GM12878 (cell line): ENCODE measurements around the gene ELMOD3. TPM values are rescaled to one million over a fixed set of nuclear protein-coding genes. Genes with fewer than 3 reads are reported as not detected.

Source experiments
- ATAC-seq: fragments of 200-7000 bp; cut with Tn5 transposase; 3 replicates; pipeline ENCODE4 v1.9.1; 2020; ENCODE audit warnings: mild to moderate bottlenecking, moderate library complexity
- BruUV-seq: library from RNA; stranded (reverse); fragments of 400-500 nt; replicated peaks from 2 replicates; lab custom pipeline; 2021; lab: Mats Ljungman, UMichigan
- CTCF ChIA-PET: fragments of 300-600 bp; sonication (Branson Sonifier 250); formaldehyde crosslinking; extraction: SDS; loops from one replicate; lab custom pipeline; 2021; ENCODE audit warnings: inconsistent platforms; lab: Yijun Ruan, JAX
- POLR2A ChIA-PET: fragments of 350-600 bp; formaldehyde crosslinking; extraction: SDS; loops from one replicate; lab custom pipeline; 2021; ENCODE audit warnings: inconsistent platforms; lab: Charles Lee
- RAD21 ChIA-PET: fragments of 300-600 bp; sonication (Branson Sonifier 250); formaldehyde crosslinking; loops from one replicate; lab custom pipeline; 2023; ENCODE audit warnings: antibody characterized with exemption; ENCODE audit not compliant: unreplicated experiment; lab: Charles Lee
- SMC1A ChIA-PET: fragments of 300-600 bp; sonication (Branson Sonifier 250); formaldehyde crosslinking; loops from one replicate; lab custom pipeline; 2023; ENCODE audit not compliant: unreplicated experiment, uncharacterized antibody; lab: Charles Lee
- DNase-seq: peaks from one replicate; pipeline ENCODE4 v3.0.0-alpha.2; 2011; ENCODE audit warnings: low read depth, low spot score
- FAIRE-seq: peaks from 3 replicates; lab custom pipeline; 2011; peaks lifted over from hg19 to GRCh38; lab: Jason Lieb, UNC
- H2AFZ ChIP-seq: 2 replicates; pipeline ENCODE4 v1.6.0; 2011; ENCODE audit warnings: low read depth, low read length, control low read depth; ENCODE audit not compliant: control insufficient read depth
- H3K27ac ChIP-seq: 2 replicates; pipeline ENCODE4 v1.5.1; 2011; ENCODE audit warnings: control low read depth; ENCODE audit not compliant: control insufficient read depth, insufficient read depth
- H3K27me3 ChIP-seq, 2 experiments: replicated peaks in 1 of 2; 2 replicates each; pipeline versions ENCODE4 v1.6.0 to v1.6.1; 2011; ENCODE audit warnings: low read length in 1 of 2; ENCODE audit not compliant: control insufficient read depth in 2 of 2, insufficient read depth in 2 of 2
- H3K36me3 ChIP-seq, 2 experiments: 2 replicates each; pipeline ENCODE4 v1.5.1; 2011; ENCODE audit warnings: low read length in 1 of 2; ENCODE audit not compliant: control insufficient read depth in 2 of 2, insufficient read depth in 2 of 2
- H3K4me1 ChIP-seq: 2 replicates; pipeline ENCODE4 v1.6.1; 2011; ENCODE audit warnings: mild to moderate bottlenecking, low read length, moderate library complexity, mixed read lengths; ENCODE audit not compliant: control insufficient read depth, insufficient read depth
- H3K4me2 ChIP-seq: 2 replicates; pipeline ENCODE4 v1.6.0; 2011; ENCODE audit warnings: control low read depth; ENCODE audit not compliant: control insufficient read depth, insufficient read depth
- H3K4me3 ChIP-seq: fragments of 200-600 bp; sonication (generic); 2 replicates; pipeline ENCODE4 v1.5.1; 2016
- H3K79me2 ChIP-seq: 2 replicates; pipeline ENCODE4 v1.6.0; 2011; ENCODE audit warnings: low read length; ENCODE audit not compliant: control insufficient read depth, insufficient read depth
- H3K9ac ChIP-seq: 2 replicates; pipeline ENCODE4 v1.8.0; 2011; ENCODE audit warnings: low read length, control low read depth, mixed read lengths; ENCODE audit not compliant: control insufficient read depth, insufficient read depth
- H3K9me3 ChIP-seq: replicated peaks from 3 replicates; pipeline ENCODE4 v1.5.1; 2011; ENCODE audit warnings: mild to moderate bottlenecking, low read length; ENCODE audit not compliant: control insufficient read depth, insufficient read depth
- H4K20me1 ChIP-seq: 2 replicates; pipeline ENCODE4 v1.6.0; 2011; ENCODE audit not compliant: control insufficient read depth, insufficient read depth
- ASH2L ChIP-seq: fragments of 300-600, 200-600 bp; sonication (generic); IDR thresholded peaks from 2 replicates; pipeline ENCODE4 v1.6.1; 2017; ENCODE audit warnings: low read depth, mild to moderate bottlenecking, borderline replicate concordance
- CBX3 ChIP-seq: fragments of 200-600 bp; sonication (generic); IDR thresholded peaks from 2 replicates; pipeline ENCODE4 v1.6.1; 2016; ENCODE audit warnings: low read depth, borderline replicate concordance
- ETV6 ChIP-seq, 2 experiments: fragments of 450-650 bp in 1 of 2; IDR thresholded peaks in 1 of 2; conservative IDR thresholded peaks in 1 of 2; 2 replicates each; pipeline ENCODE4 v1.6.1; 2014; ENCODE audit warnings: antibody characterized with exemption in 1 of 2, borderline replicate concordance in 1 of 2, low read depth in 1 of 2, mild to moderate bottlenecking in 1 of 2, moderate library complexity in 1 of 2
- NRF1 ChIP-seq: conservative IDR thresholded peaks from 2 replicates; pipeline ENCODE4 v1.6.1; 2011; ENCODE audit warnings: mild to moderate bottlenecking, low read depth, low read length, improper control_type of control experiment
- SP1 ChIP-seq: IDR thresholded peaks from one replicate; pipeline ENCODE4 v1.6.1; 2011; ENCODE audit warnings: low read depth, low read length
- TARDBP ChIP-seq: IDR thresholded peaks from 2 replicates; pipeline ENCODE4 v1.6.1; 2016; ENCODE audit warnings: borderline replicate concordance
- ZNF622 ChIP-seq: fragments of 450-650 bp; IDR thresholded peaks from 2 replicates; pipeline ENCODE4 v1.6.1; 2017; ENCODE audit warnings: mild to moderate bottlenecking, inconsistent platforms
- WGBS: methylation state at CpG from one replicate; pipeline ENCODE4 v1.1.6; 2016; ENCODE audit warnings: low lambda C conversion rate; ENCODE audit not compliant: insufficient replicate concordance, insufficient coverage; ENCODE audit errors: missing lambda C conversion rate; 5-methylcytosine and 5-hydroxymethylcytosine counted together
- in situ Hi-C: fragments of 300-500 bp; cut with MboI; formaldehyde crosslinking; loops from 9 replicates; pipeline ENCODE4 v1.14.3; 2018; ENCODE audit warnings: mixed read lengths
- intact Hi-C: fragments of 100-400 bp; cut with micrococcal nuclease; formaldehyde crosslinking; loops from one replicate; pipeline ENCODE4 v1.14.2; 2022; ENCODE audit not compliant: unreplicated experiment
- polyA plus RNA-seq, 11 experiments: library from polyadenylated mRNA; depleted of rRNA in 4 of 11; unstranded in 6 of 11; stranded (reverse) in 5 of 11; fragments of >200 nt; fragmentation: Nextera tagmentation in 4 of 11; fragmentation: Illumina TruSeq in 1 of 11; extraction: Ambion mirVana in 4 of 11; extraction: Trizol in 1 of 11; gene quantifications; 1 replicate in 1 of 11; 2 replicates in 10 of 11; pipeline versions ENCODE4 v1.2.1 to v1.2.3, GENCODE V29; 2011 to 2016; ENCODE audit warnings: inconsistent platforms in 2 of 11, missing spikeins in 2 of 11, low read depth in 1 of 11
- total RNA-seq, 4 experiments: library from RNA; depleted of rRNA in 3 of 4; stranded (reverse); fragments of >200 nt in 3 of 4; fragmentation: Illumina TruSeq in 1 of 4; extraction: Trizol in 1 of 4; gene quantifications; 2 replicates each; pipeline versions ENCODE4 v1.2.1 to v1.2.3, GENCODE V29; 2013 to 2021

The ELMOD3 gene
- total and polyA plus RNA-seq, 10 of the 15 experiments (the other 5 are each of a cell fraction or from before 2014, with no cell fraction given) = 1.2 to 19.1 (median 12.5) TPM

- H4K20me1 ChIP-seq = no peaks in the 10 kb centered on the region
- in situ Hi-C loops = no loop called here
- intact Hi-C loops = no loop called here
- no peaks in the 10 kb centered on the region; a peak in 2 of 4 replicates for H3K36me3 ChIP-seq
- no peak for FAIRE-seq
- H3K27ac ChIP-seq = no peak overlapping the region
- no peak overlapping the region for H3K4me2 ChIP-seq
- no peaks in the 10 kb centered on the region for H3K79me2 ChIP-seq
- POLR2A ChIA-PET = interaction anchor here (0.6 to 0.8 kb wide), 2 partner anchors 14 to 206 kb away, joined by 3 to 4 read pairs; no protein-coding TSS in a partner anchor
- peaks cover 9% of the 10 kb centered on the region for H3K4me1 ChIP-seq
- no peak for ATAC-seq
- H3K9ac ChIP-seq = no peak overlapping the region
- H3K9me3 ChIP-seq = no peaks in the 10 kb centered on the region; the same call in 1 of the 3 replicates
- no peaks in the 10 kb centered on the region for H3K27me3 ChIP-seq
- SMC1A ChIA-PET = no interaction called here
- no peak for DNase-seq
- no peak for TF ChIP-seq ASH2L
- no peak for TF ChIP-seq CBX3
- no peak for TF ChIP-seq SP1
- no peak for TF ChIP-seq ZNF622
- no peak for TF ChIP-seq ETV6 (conservative IDR thresholded peaks at IDR 0.05 in 1 of 2, IDR thresholded peaks at IDR 0.05 in 1 of 2; ENCODE audit: borderline replicate concordance in 1 of 2, low read depth in 1 of 2)
- TF ChIP-seq NRF1 = no peak
- TF ChIP-seq TARDBP = no peak
- no peak overlapping the region for H3K4me3 ChIP-seq
- CTCF ChIA-PET = no interaction called here
- 72% methylated on average over 14 of the region's 14 CpGs for WGBS
- BruUV-seq = no TSS peak
- H2AFZ ChIP-seq = no peak overlapping the region
- RAD21 ChIA-PET = no interaction called here
Observed at GRCh38 chr2:85400541-85401463, 46.2 kb downstream of the ELMOD3 start.
